NCI-H2196 treated with DMSO at 0.1 percent for 48 hours (cell line): ENCODE measurements around the gene PTGR1.
"Not testable (repeated sequence)": the region's sequence is repeated elsewhere in the genome, so short reads cannot be mapped to it uniquely, and the experiment has no call there.

Experiments used
- DNase-seq: peaks from one replicate; lab custom pipeline; 2025; ENCODE audit not compliant: unreplicated experiment; lab: John Stamatoyannopoulos, UW

PTGR1 gene

DNA sequence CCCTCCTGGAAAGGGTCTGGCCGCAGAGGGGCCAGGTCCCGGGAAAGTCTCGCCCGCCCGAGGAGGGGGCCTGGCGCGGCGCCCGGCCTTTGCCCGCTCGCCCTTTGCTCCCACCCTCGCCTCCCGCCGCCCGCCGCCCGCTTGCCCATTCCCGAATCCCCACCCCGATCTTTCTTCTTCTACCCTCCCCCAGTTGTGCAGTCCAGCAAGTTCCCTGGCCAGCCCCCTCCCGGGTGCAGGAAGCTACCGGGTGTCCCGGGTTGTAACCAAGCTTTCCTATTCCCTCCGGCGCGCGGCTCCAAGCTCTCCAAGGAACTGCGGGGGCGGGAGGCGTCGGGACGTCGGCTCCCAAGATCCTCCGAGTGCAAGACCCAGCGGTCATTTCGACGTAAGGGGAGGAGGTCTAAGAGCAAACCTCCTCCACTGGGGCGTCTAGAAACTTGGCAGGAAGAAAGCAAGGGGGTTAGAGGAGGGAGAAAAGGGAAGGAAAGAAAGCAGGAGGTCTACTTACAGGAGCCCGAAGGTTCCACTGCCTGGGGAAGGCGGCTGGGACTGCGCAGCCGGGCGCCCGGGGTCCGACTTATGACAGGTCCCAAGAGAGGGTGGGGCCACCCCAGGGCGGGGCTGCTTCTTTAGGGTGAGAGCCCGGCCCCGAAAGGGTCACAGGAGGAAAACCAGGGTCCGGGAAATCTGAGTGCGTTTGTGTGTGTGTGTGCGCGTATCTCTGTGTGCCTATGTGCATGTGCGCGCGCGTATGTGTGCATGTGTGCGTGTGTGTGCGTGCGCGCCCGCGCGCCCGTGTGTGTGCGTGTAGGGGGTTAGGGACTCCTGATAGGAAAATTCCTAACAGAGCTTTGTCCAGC, at the start of gene PTGR1:
Gene PTGR1 (minus strand): TSS at position 556 of the 863 bp plus-strand sequence. CDS start 2,225 bp downstream, outside the sequence.
- no peak for DNase-seq

DNA sequence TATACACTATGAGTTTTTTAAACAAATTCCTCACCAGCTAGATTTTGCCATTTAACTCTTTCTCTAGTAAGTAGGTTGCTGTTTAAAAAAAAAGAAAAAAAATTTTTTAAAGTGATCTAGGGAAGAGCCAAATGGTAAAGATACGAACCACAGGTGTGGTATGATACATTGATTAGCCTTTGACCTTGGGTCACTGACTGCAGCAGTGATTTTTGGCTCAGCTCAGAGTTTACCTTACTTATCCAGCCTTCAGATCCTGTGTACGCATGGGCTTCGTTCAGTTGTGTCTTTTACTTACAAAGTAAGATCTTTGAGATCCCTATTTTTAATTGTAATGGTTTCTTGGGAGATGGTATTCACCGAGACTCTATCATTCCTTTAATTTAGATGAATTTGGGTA, 49.6 kb upstream of the PTGR1 start:
- DNase-seq, result no peak

DNA sequence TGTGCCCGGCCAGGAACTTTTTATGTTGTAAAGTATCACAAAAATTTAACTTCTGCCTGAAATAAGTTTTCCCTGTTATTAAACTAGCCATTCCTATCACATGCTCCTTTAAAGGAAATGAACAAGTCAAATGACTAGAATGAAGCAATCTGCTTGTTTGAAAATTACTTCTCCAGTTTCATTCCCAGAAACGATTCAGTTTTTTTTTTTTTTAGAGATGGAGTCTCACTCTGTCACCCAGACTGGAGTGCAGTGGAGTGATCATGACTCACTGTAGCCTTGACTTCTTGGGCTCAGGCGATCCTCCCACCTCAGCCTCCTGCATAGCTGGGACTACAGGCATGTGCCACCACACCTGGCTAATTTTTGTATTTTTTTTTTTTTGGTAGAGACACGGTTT, 48.6 kb upstream of the PTGR1 start:
- no peak for DNase-seq

DNA sequence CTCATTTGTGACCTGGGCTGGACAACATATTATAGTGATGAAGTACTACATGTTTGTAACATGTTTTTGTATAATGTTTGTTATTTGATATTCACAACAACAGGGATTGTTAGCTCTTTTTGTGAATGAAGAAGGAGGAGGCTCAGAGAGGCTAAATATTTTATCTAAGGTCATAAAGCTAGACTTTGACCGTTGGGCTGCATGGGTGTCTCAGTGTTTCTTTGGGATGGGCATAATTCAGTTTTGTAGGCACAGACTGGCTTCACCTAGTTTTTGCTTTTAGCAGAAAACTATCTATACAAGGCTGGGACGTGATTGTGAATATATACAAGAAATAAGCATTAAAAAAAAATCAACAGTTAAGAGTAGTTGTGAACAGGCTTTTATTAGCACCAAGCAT, 47.0 kb upstream of the PTGR1 start:
- no peak for DNase-seq

DNA sequence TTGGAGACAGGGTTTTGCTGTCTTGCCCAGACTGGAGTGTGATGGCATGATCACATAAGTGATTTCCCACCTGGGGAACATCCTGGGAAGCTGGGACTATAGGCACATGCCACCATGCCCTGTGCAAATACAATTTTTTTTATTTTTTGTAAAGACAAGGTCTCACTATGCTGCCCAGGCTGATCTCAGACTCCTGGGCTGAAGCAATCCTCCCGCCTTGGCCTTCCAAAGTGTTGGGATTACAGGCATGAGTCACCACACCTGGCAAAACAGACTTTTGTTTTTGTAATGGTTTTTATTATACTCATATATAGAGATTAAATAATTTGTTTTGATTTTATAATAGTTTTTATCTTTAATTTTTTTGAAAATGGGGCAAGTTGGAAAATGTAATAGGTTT, 46.4 kb upstream of the PTGR1 start:
- no peak for DNase-seq

DNA sequence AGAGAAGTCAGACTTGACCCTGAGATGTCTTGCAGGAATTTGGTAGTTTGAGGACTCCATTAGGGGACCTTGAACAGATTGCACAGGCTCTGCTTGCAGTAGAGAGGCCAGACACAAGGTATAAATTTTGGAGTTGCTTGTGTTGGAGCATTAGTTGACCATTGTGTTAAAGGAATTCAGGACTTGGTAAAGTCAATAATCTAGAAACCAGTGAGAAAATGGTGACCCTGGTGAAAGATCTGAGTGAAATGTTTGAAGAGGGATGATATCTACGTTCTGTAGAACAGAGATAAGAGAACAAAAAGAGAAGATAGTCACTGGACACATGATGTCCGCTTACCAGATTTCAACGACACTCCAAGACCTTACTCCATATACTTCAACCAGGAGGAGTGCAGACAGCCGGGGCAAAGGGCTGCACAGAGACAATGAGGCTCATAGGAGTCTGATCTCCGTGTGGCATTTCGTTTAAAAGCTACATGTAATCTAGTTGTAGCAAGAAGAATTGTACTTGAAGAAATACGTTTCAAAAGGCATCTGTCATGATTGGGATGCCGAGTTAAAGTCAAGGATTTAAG, 44.8 kb upstream of the PTGR1 start:
- DNase-seq, result no peak

DNA sequence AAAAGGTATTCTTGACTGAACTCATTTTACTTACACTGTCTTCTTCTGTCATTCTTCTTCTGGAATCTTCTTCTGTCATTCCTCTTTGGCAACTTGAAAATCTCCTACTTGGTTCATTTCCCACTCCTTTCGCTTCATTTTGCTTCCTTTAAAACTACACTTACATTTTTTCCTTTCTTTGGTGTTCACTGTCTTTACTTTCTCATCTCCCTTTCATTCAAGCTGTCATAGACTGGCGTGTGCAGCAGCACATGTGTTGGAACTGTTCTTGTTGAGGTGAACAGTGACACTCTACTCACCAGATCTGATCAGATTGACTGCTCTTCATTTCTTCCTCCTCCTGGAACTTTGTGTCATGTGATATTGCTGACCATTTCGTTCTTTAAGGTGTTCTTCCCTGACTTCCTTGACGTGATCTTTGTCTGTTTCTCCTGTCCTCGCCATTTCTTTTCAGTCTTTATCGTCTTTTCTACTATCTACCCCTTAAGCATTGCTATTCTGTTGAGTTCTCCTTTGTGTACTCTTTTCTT, 38.0 kb upstream of the PTGR1 start:
- DNase-seq, result no peak

DNA sequence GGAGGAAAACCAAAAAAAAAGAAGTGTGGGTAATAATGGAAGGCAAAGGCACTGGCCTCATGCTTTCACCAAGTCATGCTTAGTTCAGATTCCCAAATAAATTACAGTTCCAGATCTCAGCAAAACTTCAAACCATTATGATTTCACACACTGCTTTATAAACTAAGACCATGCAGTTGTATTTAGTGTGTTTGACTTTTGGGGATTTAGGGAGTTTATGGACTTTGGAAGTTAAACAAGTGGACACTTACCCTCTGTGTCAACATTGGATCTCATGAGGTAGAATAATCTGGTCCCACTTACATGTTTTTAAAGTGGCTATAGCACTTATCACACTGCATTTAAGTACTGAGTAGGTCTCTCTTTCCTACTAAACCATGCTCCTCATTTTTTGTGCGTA, 35.4 kb upstream of the PTGR1 start:
- DNase-seq, result no peak

DNA sequence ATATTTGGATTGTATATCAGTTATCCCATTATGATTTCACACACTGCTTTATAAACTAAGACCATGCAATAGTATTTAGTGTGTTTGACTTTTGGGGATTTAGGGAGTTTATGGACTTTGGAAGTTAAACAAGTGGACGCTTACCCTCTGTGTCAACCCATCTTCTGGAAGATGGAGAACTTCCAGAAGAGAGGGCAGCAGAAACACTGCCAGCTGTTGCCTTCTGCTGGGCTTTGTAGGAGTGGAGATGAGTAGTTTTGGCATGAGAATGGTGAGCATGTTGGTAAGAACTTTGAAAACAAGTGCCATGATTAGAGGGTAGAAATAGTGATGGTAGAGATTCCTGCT, 33.9 kb upstream of the PTGR1 start:
- no peak for DNase-seq

DNA sequence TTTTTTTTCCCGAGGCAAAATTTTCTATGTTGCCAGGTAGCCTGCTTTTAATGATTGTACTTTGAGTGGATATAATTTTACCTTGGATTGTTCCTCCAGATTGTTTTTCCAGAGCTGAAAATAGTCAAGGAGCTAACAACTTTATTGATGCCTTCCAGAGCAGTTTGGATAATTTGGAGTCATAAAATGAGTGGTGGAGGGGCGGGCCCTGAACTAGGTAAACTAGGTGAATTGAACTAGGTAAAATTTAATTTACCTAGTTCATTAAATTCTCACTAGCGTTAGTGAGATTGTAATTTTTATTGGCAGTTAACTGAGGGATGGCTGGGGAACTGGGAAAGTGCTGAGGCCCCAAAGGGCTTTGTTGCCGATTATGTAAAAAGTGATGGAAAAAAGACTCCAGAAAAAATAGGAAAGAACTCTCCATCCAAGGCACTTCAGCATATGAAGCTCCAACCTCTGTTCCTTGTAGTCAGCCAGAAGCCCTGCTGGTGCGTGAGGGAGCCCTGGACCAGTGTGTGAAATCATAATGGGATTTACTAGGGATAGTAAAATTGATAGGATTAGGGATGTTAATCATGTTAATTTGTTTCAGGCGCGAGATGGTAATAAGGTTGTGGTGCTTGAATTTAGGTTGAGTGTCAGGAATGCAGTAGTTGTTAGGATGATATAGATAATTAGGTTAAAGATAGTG, 33.4 kb upstream of the PTGR1 start:
- no peak for DNase-seq

DNA sequence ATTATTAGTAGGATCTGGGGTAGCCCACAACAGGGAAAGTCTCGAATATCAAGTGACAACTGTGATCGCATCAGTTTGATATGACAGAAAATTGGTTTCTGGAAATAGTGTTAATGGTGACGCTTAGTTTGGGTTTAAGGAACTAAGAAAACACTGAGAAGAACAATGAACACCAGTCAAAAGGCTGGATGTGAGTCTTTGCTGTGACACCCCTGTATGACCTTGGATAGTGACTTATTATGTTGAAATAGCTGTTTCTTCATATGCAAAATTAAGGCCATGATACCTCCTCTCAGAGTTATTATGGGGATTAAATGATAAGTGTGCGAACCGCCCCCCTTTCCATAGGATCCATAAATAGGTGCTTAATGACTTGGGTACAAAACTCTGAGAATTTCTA, 32.6 kb upstream of the PTGR1 start:
- DNase-seq, result no peak

DNA sequence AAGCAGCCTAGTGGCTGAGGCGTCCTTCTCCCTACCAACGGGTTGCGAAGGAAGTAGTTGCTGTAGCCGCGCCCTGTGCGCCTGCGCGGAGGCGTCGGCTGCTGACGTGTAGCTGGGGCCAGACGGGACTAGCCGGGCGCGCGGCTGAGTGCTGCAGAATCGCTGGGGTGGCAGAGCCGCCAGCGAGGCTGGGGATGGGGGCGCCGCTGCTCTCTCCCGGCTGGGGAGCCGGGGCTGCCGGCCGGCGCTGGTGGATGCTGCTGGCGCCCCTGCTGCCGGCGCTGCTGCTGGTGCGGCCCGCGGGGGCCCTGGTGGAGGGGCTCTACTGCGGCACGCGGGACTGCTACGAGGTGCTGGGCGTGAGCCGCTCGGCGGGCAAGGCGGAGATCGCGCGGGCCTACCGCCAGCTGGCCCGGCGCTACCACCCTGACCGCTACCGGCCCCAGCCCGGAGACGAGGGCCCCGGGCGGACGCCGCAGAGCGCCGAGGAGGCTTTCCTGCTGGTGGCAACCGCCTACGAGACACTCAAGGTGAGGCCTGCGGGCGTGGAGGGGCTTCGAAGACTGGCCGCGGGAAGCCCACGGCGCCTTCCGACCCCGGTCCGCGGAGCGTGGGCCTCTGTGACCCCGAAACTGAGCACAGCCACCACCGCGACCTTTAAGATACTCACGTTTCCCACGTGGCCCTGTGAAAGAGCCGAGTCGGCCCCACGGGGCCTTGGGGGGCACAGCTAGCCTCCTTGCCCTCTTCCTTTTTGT, 31.9 kb upstream of the PTGR1 start, which contains the start of gene DNAJC25:
Gene DNAJC25 (plus strand): TSS at position 121 of the 758 bp plus-strand sequence. CDS start 74 bp downstream, at position 195.
- peak; percentile 96 for DNase-seq

DNA sequence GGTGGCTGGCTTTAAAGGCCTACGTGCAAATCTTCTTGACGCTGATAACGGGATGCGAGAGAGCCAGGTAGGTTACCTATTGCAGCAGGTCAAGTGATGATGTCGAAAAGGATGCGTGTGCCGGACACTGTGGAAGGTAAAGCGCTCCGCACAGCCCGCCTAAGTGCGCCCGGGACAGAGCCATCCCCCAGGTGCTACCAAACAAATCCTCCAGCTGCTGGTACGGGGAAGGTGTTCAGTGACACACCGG, 31.4 kb upstream of the PTGR1 start:
- no peak for DNase-seq

DNA sequence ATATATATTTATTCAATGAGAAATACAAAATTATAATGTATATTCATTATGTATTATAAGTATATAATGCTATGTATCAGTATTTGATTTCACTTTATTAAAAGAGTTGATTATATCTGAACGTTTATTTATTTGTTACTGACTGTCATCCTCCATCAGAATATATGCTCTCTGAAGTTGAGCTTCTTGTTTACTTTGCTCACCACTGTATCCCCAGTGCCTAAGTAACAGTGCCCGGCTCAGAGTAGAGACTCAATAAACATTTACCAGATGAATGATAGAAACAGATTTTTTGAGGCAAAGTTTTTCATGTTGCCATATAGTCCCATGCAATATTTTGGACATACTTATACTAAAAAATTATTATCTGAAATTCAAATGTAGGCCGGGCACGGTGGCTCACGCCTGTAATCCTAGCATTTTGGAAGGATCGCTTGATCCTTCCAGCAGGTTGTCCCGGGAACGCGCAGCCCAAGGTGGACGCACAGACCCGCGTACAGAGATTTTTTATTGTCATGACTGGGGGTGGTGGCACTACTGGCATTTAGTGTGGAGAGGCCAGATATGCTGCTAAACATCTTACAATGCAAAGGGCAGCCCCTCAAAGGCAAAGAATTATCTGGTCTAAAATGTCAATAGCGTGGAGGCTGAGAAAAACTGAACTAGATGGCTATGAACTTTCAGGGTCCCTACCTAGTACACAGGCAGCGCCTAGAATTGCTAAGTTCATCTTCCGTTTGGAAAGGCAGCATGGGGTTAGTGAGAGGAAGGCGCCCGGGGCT, 30.9 kb upstream of the PTGR1 start:
- DNase-seq, result no peak

DNA sequence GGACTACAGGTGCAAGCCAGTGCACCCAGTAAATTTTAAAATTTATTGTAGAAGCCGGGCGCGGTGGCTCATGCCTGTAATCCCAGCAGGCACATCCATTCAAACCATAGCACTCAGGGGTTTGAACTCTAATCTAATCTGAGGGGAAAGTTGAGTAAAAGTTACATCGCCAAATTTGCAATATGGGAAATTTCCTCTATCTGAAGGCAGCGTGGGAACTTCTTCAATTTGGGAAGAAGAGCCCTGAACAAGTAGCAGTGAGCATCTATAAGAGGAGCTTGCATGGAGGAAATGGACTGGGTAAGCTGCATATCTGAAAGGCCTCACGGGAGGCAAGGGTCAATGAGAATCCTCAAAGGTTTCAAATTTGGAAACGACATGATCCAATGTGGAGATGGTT, 29.0 kb upstream of the PTGR1 start:
- no peak for DNase-seq

DNA sequence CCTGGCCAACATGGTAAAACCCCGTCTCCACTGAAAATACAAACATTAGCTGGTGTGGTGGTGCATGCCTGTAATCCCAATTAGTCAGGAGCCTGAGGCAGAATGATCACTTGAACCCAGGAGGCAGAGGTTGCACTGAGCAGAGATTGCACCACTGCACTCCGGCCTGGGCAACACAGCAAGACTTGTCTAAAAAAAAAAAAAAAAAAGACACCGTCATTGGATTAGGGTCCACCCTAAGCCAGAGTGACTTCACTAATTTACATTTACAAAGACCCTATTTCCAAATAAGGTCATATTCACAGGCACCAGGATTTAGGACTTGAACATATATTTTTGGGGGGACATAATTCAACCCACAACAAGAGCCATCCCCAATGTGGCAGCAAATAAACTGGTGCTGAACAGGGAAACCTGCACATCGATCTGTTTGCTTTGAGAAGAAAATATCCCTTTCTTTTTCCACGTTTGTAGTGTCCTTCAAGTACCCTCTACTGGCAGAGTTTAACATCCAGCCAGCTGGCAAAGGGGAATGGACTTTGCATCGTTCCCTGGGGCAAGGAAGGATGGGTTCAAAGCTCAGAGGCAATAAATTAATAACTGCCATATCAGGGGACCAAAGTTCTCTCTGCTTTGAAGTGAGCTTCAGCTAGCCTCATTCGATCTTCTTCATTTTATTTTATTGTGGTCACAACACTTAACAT, 28.0 kb upstream of the PTGR1 start:
- no peak for DNase-seq

DNA sequence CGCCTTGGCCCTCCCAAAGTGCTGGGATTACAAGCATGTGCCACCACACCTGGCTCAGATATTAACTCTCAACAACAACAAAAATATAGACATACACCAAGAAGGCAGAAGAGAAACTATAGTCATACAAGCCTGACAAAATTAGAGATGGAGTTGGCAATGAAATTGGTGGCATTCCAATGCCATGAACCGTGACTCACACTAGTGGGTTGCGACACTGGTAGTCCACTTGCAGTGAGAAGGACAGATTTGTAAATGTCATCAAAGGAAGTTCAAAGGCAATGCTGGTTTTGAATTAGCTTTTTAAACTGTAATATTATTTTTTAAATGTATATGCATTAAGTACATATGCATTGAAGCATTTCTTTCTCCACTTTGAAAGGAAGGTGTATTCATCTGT, 23.2 kb upstream of the PTGR1 start:
- no peak for DNase-seq

DNA sequence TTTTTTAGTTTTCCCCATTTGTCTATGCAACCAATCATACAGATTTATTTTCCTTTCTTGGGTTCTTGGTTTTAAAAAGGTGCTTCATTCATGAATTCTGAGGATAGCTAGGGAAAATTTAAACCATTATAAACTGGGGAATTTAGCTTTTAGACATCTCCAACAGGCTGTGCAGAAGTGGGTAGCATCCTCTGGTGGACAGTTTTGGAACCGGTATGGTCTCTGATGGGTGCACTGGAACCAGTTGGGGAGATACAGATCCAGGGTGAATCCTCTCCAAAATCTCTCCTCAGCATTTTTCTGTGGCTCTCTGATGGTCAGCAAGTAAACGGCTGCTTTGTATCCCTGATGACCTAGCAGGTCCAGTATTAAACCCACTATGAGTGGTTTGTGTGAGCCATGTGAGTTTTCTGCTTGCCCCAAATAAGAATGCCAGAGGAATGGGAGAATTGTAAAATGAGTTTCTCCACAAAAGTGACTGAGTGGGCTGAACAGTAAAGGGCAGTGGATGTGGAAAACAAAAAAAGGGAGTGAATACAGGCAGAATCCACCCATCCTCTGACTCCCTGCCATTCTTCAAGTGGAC, 22.5 kb upstream of the PTGR1 start:
- DNase-seq, result peak; percentile 11

DNA sequence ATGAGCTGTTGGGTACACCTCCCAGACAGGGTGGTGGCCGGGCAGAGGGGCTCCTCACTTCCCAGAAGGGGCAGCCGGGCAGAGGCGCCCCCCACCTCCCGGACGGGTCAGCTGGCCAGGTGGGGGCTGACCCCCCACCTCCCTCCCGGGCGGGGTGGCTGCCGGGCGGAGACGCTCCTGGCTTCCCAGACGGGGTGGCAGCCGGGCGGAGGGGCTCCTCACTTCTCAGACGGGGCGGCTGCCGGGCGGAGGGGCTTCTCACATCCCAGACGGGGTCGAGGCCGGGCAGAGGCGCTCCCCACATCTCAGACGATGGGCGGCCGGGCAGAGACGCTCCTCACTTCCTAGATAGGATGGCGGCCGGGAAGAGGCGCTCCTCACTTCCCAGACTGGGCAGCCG, 17.9 kb upstream of the PTGR1 start:
- not testable (repeated sequence) for DNase-seq

DNA sequence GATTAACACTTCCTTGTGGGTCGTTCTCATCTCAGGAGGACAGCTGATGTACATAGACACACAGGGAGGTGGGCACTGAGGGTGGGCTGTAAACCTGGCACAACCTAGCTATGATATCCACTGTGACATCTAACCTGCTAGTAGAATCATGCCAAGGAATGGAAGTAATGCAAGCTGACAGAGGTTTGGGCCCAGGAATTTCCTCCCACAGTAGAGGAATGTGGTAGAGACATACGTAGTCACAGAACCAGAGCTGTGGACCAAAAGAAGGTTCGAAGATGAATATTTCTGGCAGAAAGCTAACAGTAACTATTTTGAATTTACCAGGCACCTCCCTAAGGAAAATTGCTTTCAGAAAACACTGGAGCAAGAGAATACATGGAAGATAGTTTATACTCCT, 16.5 kb upstream of the PTGR1 start:
- no peak for DNase-seq
